KMS-11 (cell line): Measurements from ENCODE around the gene NUP210L.
"Not testable (repeated sequence)": the region's sequence is repeated elsewhere in the genome, so short reads cannot be mapped to it uniquely, and the experiment has no call there.

Source experiments
- H2AFZ ChIP-seq: fragments of 200-600 bp; sonication (generic); 2 replicates; pipeline ENCODE4 v1.6.1; 2016; ENCODE audit warnings: antibody characterized with exemption, mixed run types, low read depth
- H3K27ac ChIP-seq: fragments of 200-600 bp; sonication (generic); 2 replicates; pipeline ENCODE4 v1.6.1; 2016; ENCODE audit warnings: mild to moderate bottlenecking, mixed run types
- H3K27me3 ChIP-seq: fragments of 200-600 bp; sonication (generic); 2 replicates; pipeline ENCODE4 v1.6.1; 2017; ENCODE audit warnings: mild to moderate bottlenecking, low read depth, mixed run types, moderate library complexity; ENCODE audit not compliant: insufficient read depth
- H3K36me3 ChIP-seq: fragments of 200-600 bp; sonication (generic); 2 replicates; pipeline ENCODE4 v1.6.1; 2017; ENCODE audit warnings: mild to moderate bottlenecking, mixed run types; ENCODE audit not compliant: insufficient read depth
- H3K4me1 ChIP-seq: fragments of 200-600 bp; sonication (generic); 2 replicates; pipeline ENCODE4 v1.6.1; 2016; ENCODE audit warnings: mild to moderate bottlenecking, low read depth, mixed run types; ENCODE audit not compliant: poor library complexity, severe bottlenecking
- H3K4me2 ChIP-seq: fragments of 200-600 bp; sonication (generic); 2 replicates; pipeline ENCODE4 v1.7.0; 2016; ENCODE audit warnings: mild to moderate bottlenecking, mixed run types
- H3K4me3 ChIP-seq: fragments of 200-600 bp; sonication (generic); IDR thresholded peaks from 2 replicates; pipeline ENCODE4 v1.6.1; 2017; ENCODE audit warnings: low read depth, low read length, mixed read lengths; ENCODE audit not compliant: insufficient read depth
- H3K79me2 ChIP-seq: fragments of 200-600 bp; sonication (generic); 2 replicates; pipeline ENCODE4 v1.6.1; 2016; ENCODE audit warnings: low read depth, mixed run types; ENCODE audit not compliant: insufficient read depth
- H3K9ac ChIP-seq: fragments of 200-600 bp; sonication (generic); 2 replicates; pipeline ENCODE4 v1.6.1; 2016; ENCODE audit warnings: mild to moderate bottlenecking, mixed run types
- H4K20me1 ChIP-seq: fragments of 200-600 bp; sonication (generic); 2 replicates; pipeline ENCODE4 v1.6.1; 2016; ENCODE audit warnings: mild to moderate bottlenecking, mixed run types; ENCODE audit not compliant: insufficient read depth
- TF ChIP-seq, protein P1 (sequence below): fragments of 200-600 bp; sonication (generic); conservative IDR thresholded peaks from 2 replicates; pipeline ENCODE4 v1.6.1; 2017; ENCODE audit warnings: low read depth, mild to moderate bottlenecking, antibody characterized with exemption, low read length, moderate library complexity, mixed read lengths

Gene NUP210L

DNA sequence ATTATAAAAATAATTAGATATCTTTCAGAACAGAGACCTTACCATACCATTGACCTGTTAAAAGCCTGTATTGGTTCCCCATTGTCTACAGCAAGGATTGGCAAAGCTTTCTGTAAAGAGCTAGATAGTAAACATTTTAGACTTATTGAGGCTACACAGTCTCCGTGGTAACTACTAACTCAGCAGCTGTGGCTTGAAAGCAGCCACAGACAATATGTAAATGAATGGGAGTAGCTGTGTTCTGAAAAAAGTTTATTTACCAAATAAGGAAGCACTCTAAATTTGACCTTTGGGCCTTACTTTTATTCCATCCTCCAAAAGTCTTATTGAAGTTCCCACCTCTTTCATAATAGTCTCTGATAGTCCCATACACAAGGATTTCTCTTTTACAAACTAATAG is 39.7 kb downstream of the NUP210L start:
- no peaks in the 10 kb centered on the region for H4K20me1 ChIP-seq
- peak overlapping the region; percentile 44 for H2AFZ ChIP-seq
- H3K4me1 ChIP-seq: peaks cover 26% of the 10 kb centered on the region
- H3K79me2 ChIP-seq: no peaks in the 10 kb centered on the region
- no peaks in the 10 kb centered on the region for H3K36me3 ChIP-seq
- H3K27ac ChIP-seq: peak overlapping the region; percentile 62
- peak overlapping the region; percentile 76 for H3K4me3 ChIP-seq
- TF ChIP-seq, protein P1, sequence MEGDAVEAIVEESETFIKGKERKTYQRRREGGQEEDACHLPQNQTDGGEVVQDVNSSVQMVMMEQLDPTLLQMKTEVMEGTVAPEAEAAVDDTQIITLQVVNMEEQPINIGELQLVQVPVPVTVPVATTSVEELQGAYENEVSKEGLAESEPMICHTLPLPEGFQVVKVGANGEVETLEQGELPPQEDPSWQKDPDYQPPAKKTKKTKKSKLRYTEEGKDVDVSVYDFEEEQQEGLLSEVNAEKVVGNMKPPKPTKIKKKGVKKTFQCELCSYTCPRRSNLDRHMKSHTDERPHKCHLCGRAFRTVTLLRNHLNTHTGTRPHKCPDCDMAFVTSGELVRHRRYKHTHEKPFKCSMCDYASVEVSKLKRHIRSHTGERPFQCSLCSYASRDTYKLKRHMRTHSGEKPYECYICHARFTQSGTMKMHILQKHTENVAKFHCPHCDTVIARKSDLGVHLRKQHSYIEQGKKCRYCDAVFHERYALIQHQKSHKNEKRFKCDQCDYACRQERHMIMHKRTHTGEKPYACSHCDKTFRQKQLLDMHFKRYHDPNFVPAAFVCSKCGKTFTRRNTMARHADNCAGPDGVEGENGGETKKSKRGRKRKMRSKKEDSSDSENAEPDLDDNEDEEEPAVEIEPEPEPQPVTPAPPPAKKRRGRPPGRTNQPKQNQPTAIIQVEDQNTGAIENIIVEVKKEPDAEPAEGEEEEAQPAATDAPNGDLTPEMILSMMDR: no peak
- H3K4me2 ChIP-seq: peak overlapping the region; percentile 58
- H3K27me3 ChIP-seq: no peaks in the 10 kb centered on the region
- peak overlapping the region; percentile 26 for H3K9ac ChIP-seq

DNA sequence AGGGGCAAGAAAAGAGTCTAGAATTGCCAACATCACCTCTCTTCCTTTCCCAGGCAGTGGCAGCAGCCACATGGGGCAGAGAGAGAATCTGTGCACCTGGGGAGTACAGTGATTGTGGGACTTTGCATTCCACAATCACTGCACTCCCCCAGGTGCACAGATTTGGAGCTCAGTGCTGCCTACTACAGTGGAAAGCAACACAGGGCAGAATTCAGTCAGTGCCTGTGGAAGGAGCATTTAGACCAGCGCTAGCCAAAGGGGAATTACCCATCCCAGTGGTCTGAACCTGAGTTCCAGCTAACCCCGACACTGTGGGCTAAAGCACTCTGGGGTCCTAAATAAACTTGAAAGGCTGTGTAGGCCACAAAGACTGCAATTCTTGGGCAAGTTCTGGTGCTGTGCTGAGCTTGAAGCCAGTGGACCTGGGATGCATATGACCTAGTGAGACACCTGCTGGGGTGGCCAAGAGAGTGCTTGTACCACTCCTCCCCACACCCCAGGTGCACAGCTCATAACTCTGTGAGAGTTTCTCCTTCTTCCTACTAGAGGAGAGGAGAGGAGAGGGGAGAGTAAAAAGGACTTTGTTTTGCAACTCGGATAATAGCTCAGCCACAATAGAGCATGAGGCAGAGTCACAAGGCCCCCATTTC is 50.3 kb downstream of the NUP210L start:
- Histone ChIP-seq H3K9ac (no peak overlapping the region), H3K79me2 (no peaks in the 10 kb centered on the region), H3K27me3 (no peaks in the 10 kb centered on the region), H2AFZ (peak overlapping the region; percentile 35), H3K4me1 (peaks cover 19% of the 10 kb centered on the region), H3K36me3 (no peaks in the 10 kb centered on the region), H3K4me2 (peak overlapping the region; percentile 14; the same call in 1 of the 2 replicates), H3K27ac (peak overlapping the region; percentile 1; the same call in 1 of the 2 replicates), H4K20me1 (no peaks in the 10 kb centered on the region), H3K4me3 (no peak overlapping the region)
- TF ChIP-seq, protein P1: peak; percentile 93

DNA sequence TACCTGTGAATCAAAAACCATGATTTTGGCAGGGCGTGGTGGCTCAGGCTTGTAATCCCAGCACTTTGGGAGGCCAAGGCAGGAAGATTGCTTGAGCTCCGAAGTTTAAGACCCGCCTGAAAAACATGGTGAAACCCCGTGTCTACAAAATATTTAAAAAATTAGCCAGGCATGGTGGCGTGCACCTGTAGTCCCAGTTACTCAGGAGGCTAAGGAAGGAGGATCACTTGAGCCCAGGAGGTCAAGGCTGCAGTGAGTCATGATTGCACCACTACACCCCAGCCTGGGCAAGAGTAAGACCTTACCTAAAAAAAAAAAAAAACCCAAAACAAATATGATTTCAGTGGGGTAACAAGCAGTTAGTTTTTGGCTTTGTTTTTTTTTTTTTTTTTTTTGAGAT is 54.7 kb downstream of the NUP210L start:
- H4K20me1 ChIP-seq, H2AFZ ChIP-seq, H3K4me3 ChIP-seq, H3K9ac ChIP-seq, H3K27me3 ChIP-seq, H3K4me2 ChIP-seq, H3K79me2 ChIP-seq, H3K36me3 ChIP-seq, H3K27ac ChIP-seq: not testable (repeated sequence)
- peaks cover 16% of the 10 kb centered on the region for H3K4me1 ChIP-seq

DNA sequence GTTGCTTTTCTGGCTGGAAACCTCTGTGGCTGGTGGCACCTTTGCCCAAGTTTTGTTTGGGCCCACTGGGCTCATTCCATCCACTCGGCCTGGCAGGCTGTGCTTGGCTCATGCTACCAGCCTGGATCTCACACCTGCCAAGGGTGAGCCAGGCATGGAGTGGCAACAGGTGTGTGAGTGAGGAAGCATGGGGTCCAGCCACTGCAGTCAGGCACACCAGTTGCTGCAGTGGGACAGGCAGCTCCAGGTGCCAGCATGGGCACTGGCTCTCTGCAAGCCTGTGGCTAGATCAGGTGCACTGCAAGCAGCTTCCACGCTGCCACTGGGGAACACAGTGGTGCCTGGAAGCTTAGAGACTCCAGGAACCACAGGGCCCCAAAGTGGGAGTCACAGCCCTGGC is 57.0 kb downstream of the NUP210L start:
- Histone ChIP-seq H3K4me3 (no peak overlapping the region), H3K27ac (no peak overlapping the region), H4K20me1 (no peaks in the 10 kb centered on the region), H3K27me3 (no peaks in the 10 kb centered on the region), H3K79me2 (no peaks in the 10 kb centered on the region), H3K4me1 (no peaks in the 10 kb centered on the region), H3K4me2 (no peak overlapping the region), H3K9ac (no peak overlapping the region), H2AFZ (no peak overlapping the region), H3K36me3 (no peaks in the 10 kb centered on the region)
- TF ChIP-seq, protein P1: no peak

DNA sequence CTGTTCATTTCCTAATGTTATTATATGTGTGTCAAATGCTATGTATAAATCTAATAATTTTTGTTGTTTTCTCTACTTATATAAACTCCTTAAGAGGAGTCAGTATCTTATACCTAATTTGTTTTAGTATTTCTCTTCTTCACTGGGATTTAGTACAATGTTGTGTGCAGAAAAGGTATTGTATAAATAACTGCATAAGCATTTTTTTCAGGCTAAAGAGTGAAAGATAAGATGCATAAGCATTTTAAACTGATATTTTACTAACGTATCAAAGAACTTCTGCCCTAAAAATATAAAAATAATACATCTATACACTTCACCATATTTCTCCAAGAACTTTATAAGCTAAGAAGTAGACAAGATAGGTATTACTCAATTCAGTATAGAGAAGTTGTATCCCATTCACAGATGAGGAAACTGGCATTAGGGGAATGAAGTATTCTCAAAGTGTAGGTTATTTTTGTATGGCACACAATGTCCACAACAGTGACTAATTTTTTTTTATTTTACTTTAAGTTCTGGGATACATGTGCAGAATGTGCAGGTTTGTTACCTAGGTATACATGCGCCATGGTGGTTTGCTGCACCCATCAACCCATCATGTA is 59.3 kb downstream of the NUP210L start:
- Histone ChIP-seq H3K79me2 (no peaks in the 10 kb centered on the region), H3K4me3 (no peak overlapping the region), H3K4me2 (no peak overlapping the region), H3K27ac (no peak overlapping the region), H3K4me1 (no peaks in the 10 kb centered on the region), H3K27me3 (no peaks in the 10 kb centered on the region), H4K20me1 (no peaks in the 10 kb centered on the region), H3K9ac (no peak overlapping the region), H3K36me3 (no peaks in the 10 kb centered on the region), H2AFZ (no peak overlapping the region)
- TF ChIP-seq, protein P1: no peak
